Activated CD4-positive, alpha-beta T cell treated with anti-CD3 and anti-CD28 coated beads, Interleukin-2, amount 50 U/mL, for 24 hours (primary cell): ENCODE data around the gene RPL36A.
A peak's percentile ranks its signal among the peaks of the same experiment; 100 is the strongest.

ENCODE experiments used
- DNase-seq, 2 donors: peaks; one replicate each; pipeline ENCODE4 v3.0.0-alpha.2; 2020; ENCODE audit warnings: low read depth in 1 of 2, low spot score in 1 of 2

The RPL36A gene

DNA sequence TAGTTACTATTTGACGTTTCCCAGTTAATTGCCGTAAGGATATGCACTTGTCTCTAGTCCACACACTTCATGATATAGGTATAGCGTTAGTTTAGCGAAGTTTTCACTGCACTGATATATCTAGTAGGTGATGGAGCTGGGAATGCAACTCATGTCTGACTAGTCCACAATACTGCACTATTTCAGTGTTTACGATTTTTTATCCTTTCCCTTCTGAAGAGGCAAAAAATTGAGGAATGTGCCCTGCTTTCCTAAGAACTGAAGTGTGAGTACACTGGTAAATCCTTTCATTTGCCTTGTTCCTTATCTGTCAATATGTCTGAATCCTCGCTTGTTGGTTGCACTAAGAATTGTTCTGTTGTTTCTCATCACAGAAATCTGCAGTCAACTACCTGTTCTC, 1.0 kb downstream of the RPL36A start:
- no peak for DNase-seq

DNA sequence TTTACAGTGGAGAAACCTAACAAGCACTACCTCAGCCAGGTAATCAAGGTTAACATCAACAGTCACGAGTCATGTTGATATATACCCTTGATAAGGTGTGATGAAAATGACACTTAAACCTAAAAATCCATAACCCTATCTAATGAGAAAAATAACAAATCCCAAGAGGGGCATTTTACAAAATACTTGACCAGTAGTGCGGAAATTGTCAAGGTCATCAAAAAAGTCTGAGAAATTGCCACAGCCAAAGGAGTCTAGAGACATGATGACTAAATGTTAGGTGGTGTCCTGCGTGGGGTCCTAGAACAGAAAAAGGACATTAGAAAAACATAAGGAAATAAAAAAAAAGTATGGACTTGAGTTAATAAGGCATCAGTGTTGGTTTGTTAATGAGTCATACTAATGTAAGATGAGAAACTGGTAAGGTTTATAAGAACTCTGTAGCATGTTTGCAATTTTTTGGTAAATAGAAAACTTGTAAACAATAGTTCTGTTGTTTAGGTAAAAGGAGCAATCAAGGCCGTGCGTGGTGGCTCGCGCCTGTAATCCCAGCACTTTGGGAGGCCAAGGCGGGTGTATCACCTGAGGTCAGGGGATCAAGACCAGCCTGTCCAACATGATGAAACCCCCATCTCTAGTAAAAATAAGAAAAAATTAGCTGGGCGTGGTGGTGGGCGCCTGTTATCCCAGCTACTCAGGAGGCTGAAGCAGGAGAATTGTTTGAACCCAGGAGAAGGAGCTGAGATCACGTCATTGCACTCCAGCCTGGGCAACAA, 2.9 kb downstream of the RPL36A start:
- no peak for DNase-seq

DNA sequence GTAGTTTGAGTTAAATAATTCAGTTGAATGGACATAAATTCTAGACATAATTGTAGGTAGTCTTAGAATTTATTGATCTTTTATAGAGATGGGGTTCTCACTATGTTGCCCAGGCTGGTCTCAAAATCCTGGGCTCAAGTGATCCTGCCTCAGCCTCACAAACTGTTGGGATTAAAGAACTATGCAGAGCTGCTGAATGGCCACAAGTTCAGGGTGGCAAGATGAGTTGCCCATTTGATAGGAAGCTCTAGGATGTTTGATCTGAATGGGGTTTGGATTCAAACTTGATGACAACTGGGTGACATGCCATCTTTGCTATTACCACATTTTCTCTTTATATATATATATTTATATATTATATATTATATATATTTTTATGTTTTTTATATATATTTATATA, 3.6 kb downstream of the RPL36A start:
- no peak for DNase-seq

DNA sequence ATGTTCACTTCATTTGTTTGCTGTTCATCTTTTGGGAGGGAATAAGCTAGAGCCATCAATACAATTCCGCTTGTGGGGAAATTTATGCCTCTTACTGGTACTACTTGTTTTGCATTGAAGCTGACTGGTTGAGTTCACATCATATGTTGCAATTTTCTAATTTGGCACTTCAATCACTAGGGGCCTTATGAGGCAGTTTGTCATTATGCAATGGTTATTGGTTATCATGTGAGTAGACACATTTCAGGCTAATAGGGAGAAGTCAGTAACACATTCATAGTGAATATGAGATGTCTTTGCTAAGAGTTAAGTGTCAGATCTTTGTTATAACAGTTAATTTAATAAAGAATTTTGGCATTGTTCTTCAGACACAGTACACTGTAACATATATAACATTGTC, 5.0 kb downstream of the RPL36A start:
- no peak for DNase-seq

GRCh38 chrX:101397779-101398178, 7.0 kb downstream of the RPL36A start:
- DNase-seq = no peak

- no peak for DNase-seq
Measured at GRCh38 chrX:101398694-101399093, 7.9 kb downstream of the RPL36A start.

GRCh38 chrX:101399825-101400224, 9.0 kb downstream of the RPL36A start:
- no peak for DNase-seq

DNA sequence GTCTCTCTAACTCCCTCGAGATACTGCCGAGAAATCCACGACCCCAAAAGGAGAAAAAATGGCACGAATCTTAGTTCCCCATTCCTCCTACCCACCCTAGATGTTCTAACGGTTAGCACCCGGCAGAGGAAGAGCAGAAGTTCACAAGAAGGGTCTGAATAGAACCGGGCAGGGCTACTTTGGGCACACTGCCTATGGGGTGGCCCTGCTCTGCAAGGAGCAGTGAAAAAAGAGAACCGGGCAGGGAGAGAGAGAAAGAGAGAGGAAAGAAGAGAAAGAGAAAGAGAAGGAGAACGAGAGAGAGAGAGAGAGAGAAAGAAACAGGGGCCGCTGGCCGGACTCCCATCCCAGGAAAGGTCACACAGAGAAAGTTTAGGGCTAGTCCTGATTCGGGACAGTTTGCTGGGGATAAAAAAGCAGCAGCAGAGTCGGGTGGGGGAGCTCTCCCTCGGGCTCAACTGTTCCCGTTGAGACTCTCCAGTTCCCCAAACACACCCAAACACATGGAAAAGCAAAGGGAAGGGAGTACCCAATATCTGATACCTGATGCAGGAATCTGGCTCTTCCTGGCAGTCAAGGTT, 16.4 kb downstream of the RPL36A start:
- DNase-seq = no peak

DNA sequence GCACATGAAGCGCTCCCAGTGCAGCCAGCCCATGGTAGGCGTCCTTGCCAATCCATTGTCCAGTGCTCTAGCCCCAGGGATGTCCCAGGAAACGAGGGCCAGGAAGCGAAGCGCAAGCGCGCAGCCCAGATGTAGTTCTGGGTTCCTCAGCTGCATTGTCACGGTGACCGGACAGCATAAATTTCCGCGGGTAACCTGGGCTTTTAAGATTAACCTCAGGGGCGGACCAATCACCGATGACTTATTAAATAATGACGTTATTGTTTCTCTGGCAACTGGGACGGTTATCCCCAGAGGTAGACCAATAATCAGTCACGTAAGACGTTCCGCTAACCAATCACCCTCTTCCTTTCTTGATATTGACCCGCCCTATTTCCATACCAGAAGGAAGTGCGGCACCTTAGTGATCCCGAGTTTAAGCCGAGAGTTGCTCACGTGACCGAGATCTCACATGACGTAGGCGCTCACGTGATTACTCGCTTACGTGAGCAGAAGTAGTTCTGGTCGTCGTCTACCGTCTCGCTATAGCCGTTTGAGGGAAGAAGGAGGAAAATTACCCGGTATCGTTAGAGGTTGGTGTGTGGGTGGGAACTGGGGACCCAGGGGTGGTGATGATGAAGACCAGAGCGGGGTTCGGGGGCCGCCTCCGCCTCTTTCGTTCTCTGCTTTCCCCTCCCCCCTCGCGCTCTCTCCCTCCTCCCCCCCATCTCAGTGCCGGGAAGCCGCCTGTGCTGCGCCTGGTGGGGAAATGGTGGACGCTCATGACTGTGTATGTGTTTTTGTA, 17.1 kb downstream of the RPL36A start, which contains the start of the genes GLA and HNRNPH2:
GLA (minus strand) TSS at position 178 of the 784 bp plus-strand sequence; CDS start at position 156, 22 bp downstream.
HNRNPH2 (plus strand) TSS at position 475 of the 784 bp plus-strand sequence. CDS start 3,767 bp downstream, outside the sequence.
- DNase-seq = peak; percentile 63 to 88

- DNase-seq = no peak
Measured at GRCh38 chrX:101408532-101408841, 17.7 kb downstream of the RPL36A start.

- DNase-seq = no peak
Measured at GRCh38 chrX:101409043-101409442, 18.2 kb downstream of the RPL36A start.

DNA sequence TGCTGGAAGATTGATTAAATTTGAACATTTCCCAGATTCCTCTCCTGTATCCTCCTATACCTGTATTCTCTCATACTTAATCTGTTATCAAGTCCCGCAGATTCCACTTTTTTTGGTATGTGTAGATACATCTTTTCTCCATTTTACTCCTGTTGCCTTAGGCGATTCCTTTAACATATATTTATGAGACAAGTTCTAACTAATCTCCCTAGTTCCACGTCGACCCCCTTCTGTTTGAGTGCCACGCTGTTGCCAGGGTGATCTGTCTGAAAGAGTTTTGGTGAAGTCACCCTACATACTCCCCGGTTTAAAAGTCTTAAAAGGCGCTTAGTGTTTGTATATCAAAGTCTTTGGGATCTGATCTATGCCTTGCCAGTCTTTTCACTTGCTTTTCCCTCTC, 19.6 kb downstream of the RPL36A start:
- DNase-seq = no peak

DNA sequence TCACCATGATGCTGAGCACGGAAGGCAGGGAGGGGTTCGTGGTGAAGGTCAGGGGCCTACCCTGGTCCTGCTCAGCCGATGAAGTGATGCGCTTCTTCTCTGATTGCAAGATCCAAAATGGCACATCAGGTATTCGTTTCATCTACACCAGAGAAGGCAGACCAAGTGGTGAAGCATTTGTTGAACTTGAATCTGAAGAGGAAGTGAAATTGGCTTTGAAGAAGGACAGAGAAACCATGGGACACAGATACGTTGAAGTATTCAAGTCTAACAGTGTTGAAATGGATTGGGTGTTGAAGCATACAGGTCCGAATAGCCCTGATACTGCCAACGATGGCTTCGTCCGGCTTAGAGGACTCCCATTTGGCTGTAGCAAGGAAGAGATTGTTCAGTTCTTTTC, 21.2 kb downstream of the RPL36A start:
- DNase-seq = no peak

DNA sequence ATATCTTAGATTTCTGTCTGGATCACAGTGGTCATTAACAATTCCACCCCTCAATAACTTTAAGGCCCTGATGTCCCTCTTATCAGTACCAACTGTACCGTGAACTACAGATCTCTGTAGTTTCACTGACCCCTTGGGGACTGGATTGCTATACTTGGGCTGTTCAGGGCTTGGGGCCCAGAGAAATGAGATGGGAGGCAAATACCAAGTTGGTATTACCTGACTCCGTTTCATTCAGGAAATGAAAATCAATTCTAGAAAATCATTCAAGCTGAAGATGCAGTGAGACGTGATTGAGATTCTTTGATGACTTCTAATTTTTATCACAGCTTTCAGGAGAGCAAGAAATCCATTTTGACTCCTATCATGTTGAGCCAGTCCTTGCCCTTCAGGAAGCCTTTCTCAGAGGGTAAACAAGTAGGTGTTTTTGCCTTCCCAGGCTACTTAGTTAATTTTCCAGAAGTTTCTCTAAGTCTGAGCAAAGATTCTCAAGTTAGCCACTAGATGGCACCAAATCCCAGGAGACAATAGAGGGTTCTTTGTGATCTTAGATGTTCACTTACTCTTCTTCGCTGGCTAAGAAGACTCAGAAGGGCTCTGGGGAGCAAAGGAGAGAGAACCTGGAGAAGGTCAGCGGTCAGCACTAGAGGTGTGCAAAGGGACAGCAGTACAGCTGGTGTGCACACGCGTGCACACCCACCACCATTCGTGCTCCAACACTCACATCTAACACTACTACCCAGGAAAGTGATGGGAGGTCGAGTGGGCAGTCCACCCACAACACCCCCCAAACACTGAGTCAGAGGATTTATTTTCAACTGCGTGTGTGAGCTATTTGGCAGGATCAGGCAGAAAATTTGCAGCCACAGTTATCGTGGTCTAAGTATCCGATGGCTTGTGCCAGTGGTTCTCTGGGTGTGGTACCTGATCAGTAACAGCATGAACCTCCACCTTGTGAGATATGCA, 24.7 kb downstream of the RPL36A start:
- peak in 1 of 2 donors; percentile 49 for DNase-seq

DNA sequence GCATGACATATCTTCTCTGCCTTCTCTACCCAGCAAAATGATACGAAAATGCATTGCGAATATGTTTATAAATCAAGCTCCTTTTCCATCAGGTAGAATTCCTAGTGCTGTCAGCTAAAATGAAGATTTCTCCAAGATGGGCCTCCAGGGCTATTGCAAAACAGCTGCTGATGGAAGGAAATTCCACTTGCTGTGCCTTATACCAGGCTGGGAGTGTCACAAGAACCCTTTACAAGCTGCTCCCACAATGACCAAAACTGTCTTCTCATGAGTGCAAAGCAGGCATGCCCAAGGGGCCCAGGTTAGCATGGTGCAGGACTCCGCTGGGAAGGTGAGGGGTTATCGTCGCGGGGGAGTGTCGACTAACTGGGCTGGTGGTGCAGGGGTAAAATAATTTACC, 25.9 kb downstream of the RPL36A start:
- no peak for DNase-seq

DNA sequence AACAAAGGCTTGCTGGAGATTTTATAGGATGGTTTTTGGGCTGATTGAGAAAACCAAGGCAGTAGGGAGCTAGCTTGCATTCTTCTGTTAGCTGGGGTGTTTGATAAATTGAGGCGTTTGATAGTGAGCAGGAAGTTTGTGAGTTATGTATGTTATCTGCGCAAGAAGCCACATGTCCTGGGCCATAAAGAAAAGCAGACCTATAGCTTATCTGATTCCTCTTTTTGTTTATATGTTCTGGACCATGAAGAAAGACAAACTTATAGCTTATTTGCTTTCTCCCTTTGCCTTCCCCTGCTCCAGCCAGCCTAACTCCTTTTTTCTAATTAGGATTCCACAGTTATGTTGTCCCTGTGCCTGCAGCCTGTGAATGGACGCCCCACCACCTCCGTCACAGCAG, 26.4 kb downstream of the RPL36A start:
- no peak for DNase-seq

DNA sequence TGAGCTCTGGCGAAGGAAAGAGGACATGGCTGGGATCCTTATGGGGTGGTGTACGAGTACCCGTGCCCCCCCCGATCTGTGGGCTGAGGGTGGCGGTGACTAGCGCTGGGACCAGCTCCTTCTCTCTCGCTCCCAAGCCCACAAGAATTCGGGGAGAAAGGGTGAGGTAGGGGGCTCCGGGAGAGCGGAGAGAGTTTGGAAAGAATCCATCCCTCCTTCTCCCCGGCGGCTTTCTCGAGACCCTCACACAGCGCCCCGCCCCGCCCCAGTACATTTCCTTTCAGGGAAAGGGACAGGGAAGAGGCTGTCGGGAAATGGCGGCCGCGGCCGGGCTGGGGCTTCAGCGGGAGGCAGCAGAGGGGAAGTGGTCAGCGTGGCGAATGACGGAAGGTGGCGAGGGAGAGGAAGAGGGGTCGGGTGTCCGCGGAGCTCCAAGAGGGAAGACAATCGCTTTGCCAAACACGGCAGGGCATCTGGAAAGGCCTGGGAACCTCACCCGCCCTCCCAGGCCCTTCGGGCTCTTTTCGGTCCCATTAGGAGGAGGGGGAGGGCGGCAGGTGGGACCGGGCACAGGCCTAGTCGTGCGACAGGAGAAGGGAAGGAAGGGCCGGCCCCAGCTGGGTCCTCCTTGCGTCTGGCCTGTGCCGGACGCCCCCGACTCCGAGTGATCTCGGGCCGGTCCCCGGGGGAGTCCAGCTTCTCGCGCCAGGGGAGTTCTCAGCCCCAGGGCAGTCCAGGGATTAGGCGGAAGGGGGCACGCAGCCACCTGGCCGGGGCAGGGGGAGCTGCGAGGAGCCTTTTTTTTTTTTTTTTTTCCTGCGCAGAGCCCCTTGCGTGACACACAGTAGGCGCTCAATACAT, 27.4 kb downstream of the RPL36A start:
- DNase-seq = no peak

- DNase-seq = no peak
Measured at GRCh38 chrX:101419489-101419888, 28.7 kb downstream of the RPL36A start.

DNA sequence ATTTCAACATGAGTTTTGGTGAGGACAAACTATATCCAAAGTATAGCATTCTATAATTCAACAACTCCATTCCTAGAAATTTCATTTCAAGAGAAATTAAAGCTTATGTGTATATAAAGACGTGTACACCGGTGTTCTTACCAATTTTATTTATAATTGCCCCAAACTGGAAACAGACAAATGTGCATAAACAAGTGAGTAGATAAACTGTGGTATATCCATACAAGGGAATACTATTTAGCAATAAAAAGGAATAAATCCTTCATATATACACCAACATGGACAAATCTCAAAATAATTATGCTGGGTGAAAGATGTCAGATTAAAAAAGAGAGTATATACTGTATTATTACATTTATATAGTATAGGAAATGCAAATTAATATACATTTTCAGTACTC, 37.1 kb downstream of the RPL36A start:
- no peak for DNase-seq

DNA sequence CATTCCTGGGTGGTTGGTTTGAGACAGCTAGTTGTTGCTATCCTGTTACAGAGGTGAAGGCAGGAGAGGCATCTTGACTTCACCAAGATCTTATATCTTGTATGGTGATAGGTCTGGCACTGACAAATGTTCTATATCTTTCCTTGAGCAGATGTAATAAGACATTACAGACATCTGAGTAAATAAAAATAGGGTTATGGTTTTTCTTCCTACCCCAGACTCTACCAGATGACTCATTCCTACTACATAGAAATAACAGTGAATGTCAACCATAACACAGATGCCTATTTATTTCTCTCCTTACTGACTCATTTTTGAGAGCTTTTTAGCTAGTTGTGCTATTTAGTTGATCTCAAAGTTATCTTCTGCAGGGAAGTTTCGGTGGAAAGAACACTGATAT, 39.1 kb downstream of the RPL36A start:
- DNase-seq = no peak
